ENCODE results near the gene SAMD3. TPM values are rescaled to one million over a fixed set of nuclear protein-coding genes. Genes with fewer than 3 reads are reported as not detected.
"Not testable (repeated sequence)": the region's sequence is repeated elsewhere in the genome, so short reads cannot be mapped to it uniquely, and the experiment has no call there.

SAMD3 gene
- total RNA-seq: 1 to 10 TPM in 1 of 2 donors, under 1 TPM in 1; 0.95 to 5.6 TPM

GRCh38 chr6:130222775-130223174, at the start of gene SAMD3:
SAMD3 (minus strand) TSS chr6:130222951; CDS start chr6:130215273, 7,678 bp downstream.
- no peak for ATAC-seq
- DNase-seq (ENCODE audit: low spot score in 2 of 2): no peak
- Mint-ChIP-seq H3K27ac (peak within 1 kb of the TSS in 1 of 2 donors; percentile 50), H3K36me3 (peaks cover 0 to 6% of the 10 kb centered on the region in 2 donors), H3K9me3 (peaks cover 6 to 10% of the 10 kb centered on the region in 2 donors)

- DNase-seq (ENCODE audit: low spot score in 2 of 2) (no peak), ATAC-seq (no peak)
- H3K9me3 Mint-ChIP-seq: peaks cover 4 to 16% of the 10 kb centered on the region in 2 donors
- peaks cover 6 to 7% of the 10 kb centered on the region in 2 donors for H3K36me3 Mint-ChIP-seq
- H3K27ac Mint-ChIP-seq: no peak overlapping the region
Measured at GRCh38 chr6:130269969-130270635, 47.4 kb upstream of the SAMD3 start.

GRCh38 chr6:130265553-130265952, 42.8 kb upstream of the SAMD3 start:
- not testable (repeated sequence) for H3K36me3 Mint-ChIP-seq; H3K27ac Mint-ChIP-seq; DNase-seq (ENCODE audit: low spot score in 2 of 2); H3K9me3 Mint-ChIP-seq; ATAC-seq

GRCh38 chr6:130262008-130262407, 39.3 kb upstream of the SAMD3 start:
- H3K36me3 Mint-ChIP-seq: peaks cover 8 to 12% of the 10 kb centered on the region in 2 donors
- DNase-seq (ENCODE audit: low spot score in 2 of 2) (no peak), ATAC-seq (no peak)
- H3K9me3 Mint-ChIP-seq: peaks cover 8 to 21% of the 10 kb centered on the region in 2 donors
- no peak overlapping the region for H3K27ac Mint-ChIP-seq

- not testable (repeated sequence) for DNase-seq (ENCODE audit: low spot score in 2 of 2); ATAC-seq
- Mint-ChIP-seq H3K36me3 (peaks cover 8 to 12% of the 10 kb centered on the region in 2 donors), H3K27ac (peak overlapping the region in 1 of 2 donors; percentile 10), H3K9me3 (peaks cover 8 to 21% of the 10 kb centered on the region in 2 donors)
Measured at GRCh38 chr6:130261558-130261957, 38.8 kb upstream of the SAMD3 start.

GRCh38 chr6:130260614-130261241, 38.0 kb upstream of the SAMD3 start:
- DNase-seq (ENCODE audit: low spot score in 2 of 2); ATAC-seq: not testable (repeated sequence)
- Mint-ChIP-seq H3K27ac (peak overlapping the region in 1 of 2 donors; percentile 10), H3K36me3 (peaks cover 12% of the 10 kb centered on the region in 2 donors), H3K9me3 (peaks cover 8 to 21% of the 10 kb centered on the region in 2 donors)

- DNase-seq (ENCODE audit: low spot score in 2 of 2): not testable (repeated sequence)
- H3K9me3 Mint-ChIP-seq: peaks cover 8 to 21% of the 10 kb centered on the region in 2 donors
- peak in 1 of 2 donors; percentile 55 for ATAC-seq
- H3K36me3 Mint-ChIP-seq: peaks cover 12% of the 10 kb centered on the region in 2 donors
- peak overlapping the region in 1 of 2 donors; percentile 10 for H3K27ac Mint-ChIP-seq
Measured at GRCh38 chr6:130260050-130260462, 37.3 kb upstream of the SAMD3 start.

GRCh38 chr6:130259557-130259956, 36.8 kb upstream of the SAMD3 start:
- no peak for ATAC-seq
- H3K27ac Mint-ChIP-seq: peak overlapping the region in 1 of 2 donors; percentile 10

GRCh38 chr6:130259140-130259539, 36.4 kb upstream of the SAMD3 start:
- no peak for ATAC-seq
- DNase-seq (ENCODE audit: low spot score in 2 of 2): no peak
- H3K36me3 Mint-ChIP-seq: peaks cover 12% of the 10 kb centered on the region in 2 donors
- no peak overlapping the region for H3K27ac Mint-ChIP-seq
- peaks cover 8 to 21% of the 10 kb centered on the region in 2 donors for H3K9me3 Mint-ChIP-seq

More at GRCh38 chr6:130259557-130259956, 36.8 kb upstream of the SAMD3 start:
- DNase-seq (ENCODE audit: low spot score in 2 of 2): no peak
- H3K9me3 Mint-ChIP-seq: peaks cover 8 to 21% of the 10 kb centered on the region in 2 donors
- peaks cover 12% of the 10 kb centered on the region in 2 donors for H3K36me3 Mint-ChIP-seq

- Mint-ChIP-seq H3K9me3 (no peaks in the 10 kb centered on the region), H3K36me3 (peaks cover 0 to 4% of the 10 kb centered on the region in 2 donors), H3K27ac (no peak overlapping the region)
- ATAC-seq (no peak), DNase-seq (ENCODE audit: low spot score in 2 of 2) (no peak)
Measured at GRCh38 chr6:130252527-130253237, 29.9 kb upstream of the SAMD3 start.

- DNase-seq (ENCODE audit: low spot score in 2 of 2) (no peak), ATAC-seq (no peak)
- no peaks in the 10 kb centered on the region for H3K9me3 Mint-ChIP-seq
- H3K27ac Mint-ChIP-seq: no peak overlapping the region
- H3K36me3 Mint-ChIP-seq: no peaks in the 10 kb centered on the region
Measured at GRCh38 chr6:130245267-130245666, 22.5 kb upstream of the SAMD3 start.

- H3K9me3 Mint-ChIP-seq: no peaks in the 10 kb centered on the region
- ATAC-seq (no peak), DNase-seq (ENCODE audit: low spot score in 2 of 2) (no peak)
- no peak overlapping the region for H3K27ac Mint-ChIP-seq
- H3K36me3 Mint-ChIP-seq: no peaks in the 10 kb centered on the region
Measured at GRCh38 chr6:130244728-130245127, 22.0 kb upstream of the SAMD3 start.

- no peak overlapping the region for H3K27ac Mint-ChIP-seq
- no peaks in the 10 kb centered on the region for H3K9me3 Mint-ChIP-seq
- DNase-seq (ENCODE audit: low spot score in 2 of 2): no peak
- no peaks in the 10 kb centered on the region for H3K36me3 Mint-ChIP-seq
- no peak for ATAC-seq
Measured at GRCh38 chr6:130240232-130240631, 17.5 kb upstream of the SAMD3 start.

GRCh38 chr6:130239755-130240154, 17.0 kb upstream of the SAMD3 start:
- no peaks in the 10 kb centered on the region for H3K36me3 Mint-ChIP-seq
- no peak overlapping the region for H3K27ac Mint-ChIP-seq
- no peak for ATAC-seq
- no peak for DNase-seq (ENCODE audit: low spot score in 2 of 2)
- H3K9me3 Mint-ChIP-seq: no peaks in the 10 kb centered on the region

- ATAC-seq (no peak), DNase-seq (ENCODE audit: low spot score in 2 of 2) (no peak)
- Mint-ChIP-seq H3K36me3 (no peaks in the 10 kb centered on the region), H3K9me3 (no peaks in the 10 kb centered on the region), H3K27ac (no peak overlapping the region)
Measured at GRCh38 chr6:130233330-130233729, 10.6 kb upstream of the SAMD3 start.

- not testable (repeated sequence) for H3K36me3 Mint-ChIP-seq; H3K9me3 Mint-ChIP-seq; ATAC-seq; H3K27ac Mint-ChIP-seq; DNase-seq (ENCODE audit: low spot score in 2 of 2)
Measured at GRCh38 chr6:130230531-130230930, 7.8 kb upstream of the SAMD3 start.

- no peak for ATAC-seq
- H3K27ac Mint-ChIP-seq: no peak overlapping the region
- peaks cover 0 to 5% of the 10 kb centered on the region in 2 donors for H3K36me3 Mint-ChIP-seq
- no peak for DNase-seq (ENCODE audit: low spot score in 2 of 2)
- H3K9me3 Mint-ChIP-seq: peaks cover 5% of the 10 kb centered on the region in 2 donors
Measured at GRCh38 chr6:130229645-130230044, 6.9 kb upstream of the SAMD3 start.
